Right ventricle myocardium inferior (tissue), 1 donor: ENCODE results near the gene REG3G. TPM values are rescaled to one million over a fixed set of nuclear protein-coding genes. Genes with fewer than 3 reads are reported as not detected.
"Not testable (repeated sequence)": the region's sequence is repeated elsewhere in the genome, so short reads cannot be mapped to it uniquely, and the experiment has no call there.

Experiments used
- ATAC-seq: fragments of 200-7000 bp; cut with Tn5 transposase; one replicate; pipeline ENCODE4 v1.9.1; 2020; ENCODE audit warnings: mild to moderate bottlenecking, moderate library complexity
- DNase-seq: peaks from one replicate; pipeline ENCODE4 v3.0.0; 2021; ENCODE audit errors: missing footprints
- intact Hi-C: fragments of 100-400 bp; cut with DNase I; formaldehyde crosslinking; loops from one replicate; pipeline ENCODE4 v1.11.0; 2022
- total RNA-seq: library from RNA; stranded (reverse); fragmentation: NEBNext Ultra II Directional; extraction: Animal tissue kit (Norgen Biotek cat#: 25700); gene quantifications from one replicate; pipeline ENCODE4 v1.2.1, GENCODE V29; 2021
- donor health status: DM: no; HTN: yes; CAD: no; lungs with severe emphysema.

The REG3G gene
- total RNA-seq, 1 donor from 2014 or later: not detected

- intact Hi-C loops: no loop called here
- DNase-seq (no peak), ATAC-seq (no peak)
Measured at GRCh38 chr2:79009388-79009787, 16.1 kb upstream of the REG3G start.

GRCh38 chr2:79011496-79011895 is 14.0 kb upstream of the REG3G start:
- DNase-seq (no peak), ATAC-seq (no peak)
- intact Hi-C loops: no loop called here

- ATAC-seq: no peak
- intact Hi-C loops: no loop called here
- DNase-seq: no peak
Measured at GRCh38 chr2:79013629-79014028, 11.9 kb upstream of the REG3G start.

GRCh38 chr2:79016342-79016741 is 9.2 kb upstream of the REG3G start:
- no peak for ATAC-seq
- DNase-seq: no peak
- intact Hi-C loops: no loop called here

GRCh38 chr2:79026061-79026460 is 559 bp downstream of the REG3G start:
- ATAC-seq: no peak
- intact Hi-C loops: no loop called here
- no peak for DNase-seq

- no peak for DNase-seq
- intact Hi-C loops: no loop called here
- ATAC-seq: no peak
Measured at GRCh38 chr2:79039944-79040343, 14.4 kb downstream of the REG3G start.

- ATAC-seq (no peak), DNase-seq (no peak)
- intact Hi-C loops: no loop called here
Measured at GRCh38 chr2:79041032-79041448, 15.5 kb downstream of the REG3G start.

GRCh38 chr2:79053486-79053885 is 28.0 kb downstream of the REG3G start:
- DNase-seq, ATAC-seq, intact Hi-C loops: not testable (repeated sequence)

- DNase-seq, intact Hi-C loops, ATAC-seq: not testable (repeated sequence)
Measured at GRCh38 chr2:79054769-79055168, 29.3 kb downstream of the REG3G start.

GRCh38 chr2:79065201-79065600 is 39.7 kb downstream of the REG3G start:
- DNase-seq (no peak), ATAC-seq (no peak)
- intact Hi-C loops: no loop called here

GRCh38 chr2:79071078-79071477 is 45.6 kb downstream of the REG3G start:
- intact Hi-C loops: no loop called here
- DNase-seq (no peak), ATAC-seq (no peak)

Other genes starting within 250 kb of the REG3G start
- gene REG1B, start 62.3 kb downstream of the REG3G start, total RNA-seq: not detected
- gene REG1A, start 94.8 kb downstream of the REG3G start, total RNA-seq: not detected
- gene REG3A, start 134.1 kb downstream of the REG3G start, total RNA-seq: not detected